Activated CD4-positive, alpha-beta memory T cell treated with anti-CD3 and anti-CD28 coated beads, Interleukin-2, amount 10 ng/mL, durations not matched to agents 7 days and 5 days (primary cell): ENCODE data around the gene SRP54. TPM values are rescaled to one million over a fixed set of nuclear protein-coding genes. Genes with fewer than 3 reads are reported as not detected.
"Not testable (repeated sequence)": the region's sequence is repeated elsewhere in the genome, so short reads cannot be mapped to it uniquely, and the experiment has no call there.

Experiments
- CTCF ChIA-PET: fragments of 350-600 bp; sonication (Branson Sonifier 250); formaldehyde crosslinking; loops from one replicate; lab custom pipeline; 2021; ENCODE audit warnings: antibody characterized with exemption, inconsistent platforms; lab: Charles Lee
- POLR2A ChIA-PET: fragments of 350-600 bp; sonication (Branson Sonifier 250); formaldehyde crosslinking; loops from one replicate; lab custom pipeline; 2021; ENCODE audit warnings: antibody characterized with exemption; lab: Charles Lee
- DNase-seq: peaks from one replicate; pipeline ENCODE4 v3.0.0-alpha.2; 2020
- H3K27ac Mint-ChIP-seq: one replicate; pipeline ENCODE4 v1.8.0; 2021; ENCODE audit warnings: mild to moderate bottlenecking, mixed read lengths
- H3K27me3 Mint-ChIP-seq: one replicate; pipeline ENCODE4 v1.8.0; 2021; ENCODE audit warnings: mixed read lengths
- H3K36me3 Mint-ChIP-seq: one replicate; pipeline ENCODE4 v1.8.0; 2021; ENCODE audit warnings: low read depth, mixed read lengths
- H3K4me1 Mint-ChIP-seq: one replicate; pipeline ENCODE4 v1.8.0; 2021; ENCODE audit warnings: mixed read lengths
- H3K4me3 Mint-ChIP-seq: one replicate; pipeline ENCODE4 v1.8.0; 2021; ENCODE audit warnings: mild to moderate bottlenecking, mixed read lengths
- H3K9me3 Mint-ChIP-seq: one replicate; pipeline ENCODE4 v1.8.0; 2021; ENCODE audit warnings: mixed read lengths
- total RNA-seq, 2 experiments: library from RNA; stranded (reverse); gene quantifications; one replicate each; pipeline ENCODE4 v1.2.3, GENCODE V29; 2021

The SRP54 gene
- total RNA-seq, 2 experiments from 2014 or later: 69.4 to 71.2 TPM

DNA sequence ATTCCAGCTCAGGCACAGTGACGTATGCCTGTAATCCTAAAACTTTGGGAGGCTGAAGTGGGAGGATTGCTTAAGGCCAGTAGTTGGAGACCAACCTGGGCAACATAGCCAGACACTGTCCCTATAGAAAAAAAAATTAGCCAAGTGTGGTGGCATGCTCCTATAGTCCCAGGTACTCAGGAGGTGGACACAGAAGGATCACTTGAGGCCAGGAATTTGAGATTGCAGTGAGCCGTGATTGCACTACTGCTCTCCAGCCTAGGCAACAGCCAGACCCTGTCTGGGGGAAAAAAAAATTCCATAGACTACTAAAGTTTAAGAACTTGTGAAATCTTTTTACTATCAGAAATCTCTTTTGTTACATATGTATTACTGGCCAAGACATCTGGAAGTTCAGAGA, 69.8 kb downstream of the SRP54 start:
- H3K27ac Mint-ChIP-seq: no peak overlapping the region

GRCh38 chr14:35061113-35061791, 78.5 kb downstream of the SRP54 start:
- H3K4me3 Mint-ChIP-seq, CTCF ChIA-PET, H3K9me3 Mint-ChIP-seq, H3K27ac Mint-ChIP-seq, DNase-seq, POLR2A ChIA-PET, H3K27me3 Mint-ChIP-seq: not testable (repeated sequence)
- H3K36me3 Mint-ChIP-seq: peaks cover 41% of the 10 kb centered on the region
- peaks cover 13% of the 10 kb centered on the region for H3K4me1 Mint-ChIP-seq

More for the DNA sequence above, 69.8 kb downstream of the SRP54 start:
- Mint-ChIP-seq H3K4me3 (no peak overlapping the region), H3K36me3 (peaks cover 42% of the 10 kb centered on the region), H3K27me3 (no peaks in the 10 kb centered on the region), H3K9me3 (no peaks in the 10 kb centered on the region), H3K4me1 (peaks cover 27% of the 10 kb centered on the region)
- no peak for DNase-seq
- ChIA-PET CTCF (no interaction called here), POLR2A (no interaction called here)

DNA sequence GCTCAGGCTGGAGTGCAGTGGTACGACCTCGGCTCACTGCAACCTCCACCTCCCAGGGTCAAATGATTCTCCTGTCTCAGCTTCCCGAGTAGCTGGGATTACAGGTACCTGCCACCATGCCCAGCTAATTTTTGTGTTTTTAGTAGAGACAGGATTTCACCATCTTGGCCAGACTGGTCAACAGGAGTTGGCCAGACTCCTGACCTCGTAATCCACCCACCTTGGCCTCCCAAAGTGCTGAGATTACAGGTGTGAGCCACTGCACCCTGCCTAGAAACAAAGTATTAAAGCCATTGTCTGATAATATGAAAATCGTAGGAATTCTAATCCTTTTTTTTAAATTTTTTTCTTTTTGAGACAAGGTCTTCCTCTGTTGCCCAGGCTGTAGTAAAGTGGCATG, 82.9 kb downstream of the SRP54 start:
- DNase-seq, CTCF ChIA-PET, H3K27me3 Mint-ChIP-seq, H3K9me3 Mint-ChIP-seq, H3K4me3 Mint-ChIP-seq, H3K27ac Mint-ChIP-seq, H3K4me1 Mint-ChIP-seq: not testable (repeated sequence)
- POLR2A ChIA-PET: interaction anchor here (2.4 kb wide), 1 partner anchor 19 kb away, joined by 6 read pairs; the partner anchor contains the start of gene FAM177A1
- H3K36me3 Mint-ChIP-seq: peaks cover 41% of the 10 kb centered on the region

- no peaks in the 10 kb centered on the region for H3K27me3 Mint-ChIP-seq
- peaks cover 46% of the 10 kb centered on the region for H3K36me3 Mint-ChIP-seq
- no peak for DNase-seq
- H3K4me1 Mint-ChIP-seq: no peaks in the 10 kb centered on the region
- POLR2A ChIA-PET: no interaction called here
- H3K4me3 Mint-ChIP-seq: no peak overlapping the region
- CTCF ChIA-PET: interaction anchor here (0.7 kb wide), 1 partner anchor 380 kb away, joined by 3 read pairs; no protein-coding TSS in a partner anchor
- H3K27ac Mint-ChIP-seq: no peak overlapping the region
- no peaks in the 10 kb centered on the region for H3K9me3 Mint-ChIP-seq
These were observed 85.6 kb downstream of the SRP54 start for GRCh38 chr14:35068238-35069012.

DNA sequence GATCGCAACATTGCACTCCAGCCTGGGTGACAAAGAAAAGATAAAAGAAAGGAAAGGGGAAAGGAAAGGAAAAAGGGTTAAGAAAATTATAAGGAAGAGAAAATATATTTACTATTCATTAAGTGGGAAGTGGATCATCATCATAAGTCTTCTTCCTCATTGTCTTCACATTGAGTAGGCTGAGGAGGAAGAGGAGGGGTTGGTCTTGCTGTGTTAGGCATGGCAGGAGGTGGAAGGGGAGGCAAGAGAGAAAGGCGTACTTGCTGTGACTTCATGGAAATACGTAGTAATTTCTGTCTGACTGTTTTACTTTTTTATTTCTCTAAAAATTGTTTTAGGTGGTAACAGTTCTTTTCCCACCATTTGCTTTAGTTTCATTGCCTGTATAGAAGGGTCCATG, 89.4 kb downstream of the SRP54 start:
- ChIA-PET CTCF (no interaction called here), POLR2A (no interaction called here)
- H3K36me3 Mint-ChIP-seq: peaks cover 54% of the 10 kb centered on the region
- no peak overlapping the region for H3K4me3 Mint-ChIP-seq
- no peaks in the 10 kb centered on the region for H3K27me3 Mint-ChIP-seq
- no peaks in the 10 kb centered on the region for H3K9me3 Mint-ChIP-seq
- DNase-seq: no peak
- no peaks in the 10 kb centered on the region for H3K4me1 Mint-ChIP-seq
- no peak overlapping the region for H3K27ac Mint-ChIP-seq

- POLR2A ChIA-PET: no interaction called here
- H3K27me3 Mint-ChIP-seq: no peaks in the 10 kb centered on the region
- no peak overlapping the region for H3K27ac Mint-ChIP-seq
- H3K36me3 Mint-ChIP-seq: peaks cover 48% of the 10 kb centered on the region
- no peak overlapping the region for H3K4me3 Mint-ChIP-seq
- CTCF ChIA-PET: no interaction called here
- H3K9me3 Mint-ChIP-seq: no peaks in the 10 kb centered on the region
- H3K4me1 Mint-ChIP-seq: no peaks in the 10 kb centered on the region
- no peak for DNase-seq
These were observed 90.7 kb downstream of the SRP54 start for GRCh38 chr14:35073486-35073885.

- Mint-ChIP-seq H3K4me3 (no peak overlapping the region), H3K36me3 (peaks cover 39% of the 10 kb centered on the region), H3K27me3 (no peaks in the 10 kb centered on the region), H3K9me3 (no peaks in the 10 kb centered on the region), H3K4me1 (no peaks in the 10 kb centered on the region), H3K27ac (no peak overlapping the region)
- POLR2A ChIA-PET: interaction anchor here (0.7 to 0.9 kb wide), 2 partner anchors 10 to 22 kb away, joined by 3 read pairs; no protein-coding TSS in a partner anchor
- CTCF ChIA-PET: interaction anchor here (1.1 kb wide), 1 partner anchor 97 kb away, joined by 3 read pairs; no protein-coding TSS in a partner anchor
- no peak for DNase-seq
These were observed 95.3 kb downstream of the SRP54 start for GRCh38 chr14:35078082-35078481.

Other genes starting within 250 kb of the SRP54 start
- 10 to 100 TPM; 49.8 to 53.1 TPM for gene BAZ1A, start 107.6 kb upstream of the SRP54 start, total RNA-seq
- gene FAM177A1, start 63.3 kb downstream of the SRP54 start, total RNA-seq: 10 to 100 TPM; 51.4 to 51.5 TPM
- 10 to 100 TPM; 51.7 to 59.4 TPM for gene PPP2R3C, start 139.0 kb downstream of the SRP54 start, total RNA-seq
- 10 to 100 TPM; 43.3 to 44.9 TPM for gene PRORP, start 139.6 kb downstream of the SRP54 start, total RNA-seq